Pancreas (tissue), 10 donors: ENCODE measurements around the gene LENG9. TPM values are rescaled to one million over a fixed set of nuclear protein-coding genes. Genes with fewer than 3 reads are reported as not detected.

Experiments
- ATAC-seq, 4 donors: fragments of 200-7000 bp; cut with Tn5 transposase; one replicate each; pipeline versions ENCODE4 v1.8.0 to v1.9.1; 2020; ENCODE audit warnings: mild to moderate bottlenecking in 4 of 4, moderate library complexity in 4 of 4
- DNase-seq, 6 donors: peaks; one replicate each; pipeline ENCODE4 v3.0.0-alpha.2; 2020
- FAIRE-seq: peaks from 2 replicates; lab custom pipeline; 2012; peaks lifted over from hg19 to GRCh38; lab: Jason Lieb, UNC
- H3K27ac ChIP-seq, 4 donors: fragments of 200-600 bp; sonication (generic); 1 replicate in 3 of 4; 2 replicates in 1 of 4; pipeline versions ENCODE4 v1.5.0 to v1.8.0; 2020
- H3K27me3 ChIP-seq, 4 donors: fragments of 200-600 bp; one replicate each; pipeline ENCODE4 v1.8.0; 2021
- H3K36me3 ChIP-seq, 3 donors: fragments of 200-600 bp; sonication (generic) in 1 of 3; one replicate each; pipeline versions ENCODE4 v1.5.0 to v1.8.0; 2020 to 2021
- H3K4me1 ChIP-seq, 3 donors: fragments of 200-600 bp; one replicate each; pipeline ENCODE4 v1.8.0; 2021
- H3K4me3 ChIP-seq, 4 donors: fragments of 200-600 bp; sonication (generic) in 2 of 4; one replicate each; pipeline versions ENCODE4 v1.5.0 to v1.8.0; 2020 to 2021
- H3K9me3 ChIP-seq, 4 donors: fragments of 200-600 bp; one replicate each; pipeline ENCODE4 v1.8.0; 2021
- CTCF ChIP-seq, 4 donors: fragments of 200-600 bp; sonication (generic) in 3 of 4; IDR thresholded peaks; one replicate each; pipeline versions ENCODE4 v1.5.0 to v1.8.0; 2021; ENCODE audit warnings: antibody characterized with exemption in 4 of 4
- WGBS, 2 donors: extraction: QIAGEN DNeasy Blood & Tissue Kit; methylation state at CpG; one replicate each; pipeline ENCODE4 v1.1.7; 2013; 5-methylcytosine and 5-hydroxymethylcytosine counted together
- intact Hi-C, 3 donors: fragments of 100-400 bp; cut with DNase I; formaldehyde crosslinking; loops; one replicate each; pipeline versions ENCODE4 v1.11.1 to v1.14.2; 2022
- polyA plus RNA-seq, 2 donors: library from polyadenylated mRNA; stranded (reverse); fragments of 200-250 nt; gene quantifications; one replicate each; pipeline ENCODE4 v1.2.3, GENCODE V29; 2013
- total RNA-seq, 6 donors: library from RNA; stranded (reverse); fragmentation: NEBNext Ultra II Directional in 4 of 6; extraction: Animal tissue kit (Norgen Biotek cat#: 25700) in 4 of 6; gene quantifications; one replicate each; pipeline versions ENCODE4 v1.2.1 to v1.2.4, GENCODE V29; 2021 to 2023
- donor health status: healthy with polysubstance abuse.
- donor health status: DM: no; HTN: no; CAD: no; lungs with moderate emphysema.
- donor health status: DM: no; HTN: no; CAD: no.
- donor health status: control.
- donor health status: control.
- donor health status: Bipolar disorder and iron deficiency.
- donor health status: DM: yes; HTN: yes; CAD: no.
- donor health status: DM: no; HTN: no; CAD: no.
- donor health status: DM: no; HTN: no; CAD: no.
- donor health status: DM: yes; HTN: yes; CAD: no.

The LENG9 gene
- total and polyA plus RNA-seq, 8 donors = 4.2 to 23.4 (median 13.1) TPM

GRCh38 chr19:54457773-54458647 lies 5.6 kb downstream of the LENG9 start:
- FAIRE-seq (no peak), ATAC-seq (no peak), DNase-seq (peak in 3 of 6 donors; percentile 31 to 67 (median 41))
- intact Hi-C loops = no loop called here
- no peak for TF ChIP-seq CTCF (IDR thresholded peaks at IDR 0.05)
- Histone ChIP-seq H3K4me1 (peaks cover 27 to 46% (median 32%) of the 10 kb centered on the region in 3 donors), H3K36me3 (peaks cover 18 to 92% (median 68%) of the 10 kb centered on the region in 3 donors), H3K27ac (peak overlapping the region in 3 of 4 donors; percentile 22 to 84 (median 36)), H3K27me3 (no peaks in the 10 kb centered on the region), H3K9me3 (no peaks in the 10 kb centered on the region), H3K4me3 (no peak overlapping the region)
- 80 to 88% methylated on average over 40 to 42 of the region's 42 CpGs for WGBS, 2 donors

GRCh38 chr19:54456423-54457373 lies 6.9 kb downstream of the LENG9 start:
- WGBS, 2 donors = 93 to 94% methylated on average over 51 of the region's 51 CpGs
- no peak for FAIRE-seq
- peaks cover 23 to 43% (median 28%) of the 10 kb centered on the region in 3 donors for H3K4me1 ChIP-seq

GRCh38 chr19:54455786-54456422 lies 7.7 kb downstream of the LENG9 start:
- Histone ChIP-seq H3K4me1 (peaks cover 27 to 43% (median 33%) of the 10 kb centered on the region in 3 donors), H3K36me3 (peaks cover 22 to 92% (median 74%) of the 10 kb centered on the region in 3 donors), H3K27ac (no peak overlapping the region), H3K27me3 (no peaks in the 10 kb centered on the region), H3K4me3 (no peak overlapping the region), H3K9me3 (no peaks in the 10 kb centered on the region)
- no peak for TF ChIP-seq CTCF (IDR thresholded peaks at IDR 0.05)
- ATAC-seq = no peak
- DNase-seq = peak in 2 of 6 donors; percentile 46 to 79
- FAIRE-seq = no peak
- 92 to 93% methylated on average over 38 to 40 of the region's 40 CpGs for WGBS, 2 donors
- intact Hi-C loops = no loop called here

More at GRCh38 chr19:54456423-54457373, 6.9 kb downstream of the LENG9 start:
- H3K27me3 ChIP-seq = no peaks in the 10 kb centered on the region
- no peak for TF ChIP-seq CTCF (IDR thresholded peaks at IDR 0.05)
- ATAC-seq = no peak
- peak in 2 of 6 donors; percentile 33 to 78 for DNase-seq
- peaks cover 22 to 99% (median 79%) of the 10 kb centered on the region in 3 donors for H3K36me3 ChIP-seq
- H3K9me3 ChIP-seq = no peaks in the 10 kb centered on the region
- H3K27ac ChIP-seq = no peak overlapping the region
- intact Hi-C loops = no loop called here
- H3K4me3 ChIP-seq = no peak overlapping the region

- no peak for TF ChIP-seq CTCF (IDR thresholded peaks at IDR 0.05)
- Histone ChIP-seq H3K9me3 (no peaks in the 10 kb centered on the region), H3K27me3 (no peaks in the 10 kb centered on the region), H3K36me3 (peaks cover 22 to 83% (median 67%) of the 10 kb centered on the region in 3 donors), H3K27ac (no peak overlapping the region), H3K4me1 (peaks cover 30 to 45% (median 33%) of the 10 kb centered on the region in 3 donors), H3K4me3 (no peak overlapping the region)
- FAIRE-seq = no peak
- no peak for ATAC-seq
- peak in 3 of 6 donors; percentile 31 to 75 (median 58) for DNase-seq
- intact Hi-C loops = no loop called here
- WGBS, 2 donors = 91 to 94% methylated on average over 33 of the region's 33 CpGs
These were observed 8.6 kb downstream of the LENG9 start for GRCh38 chr19:54454781-54455675.
